Upper lobe of left lung (tissue), 4 donors: ENCODE data around the gene USF2.

Experiments used
- CTCF ChIP-seq, 6 experiments: fragments of 450-650 bp in 4 of 6; fragments of 200-600 bp in 2 of 6; sonication (generic) in 2 of 6; IDR thresholded peaks; one replicate each; pipeline ENCODE4 v1.5.1; 2016 to 2019; ENCODE audit warnings: antibody characterized with exemption in 6 of 6
- EP300 ChIP-seq, 4 donors: sonication (generic); formaldehyde crosslinking; IDR thresholded peaks; one replicate each; pipeline ENCODE4 v1.5.1; 2017; ENCODE audit warnings: antibody characterized with exemption in 4 of 4, control low read depth in 2 of 4
- POLR2A ChIP-seq, 4 donors: fragments of 450-650 bp; IDR thresholded peaks; one replicate each; pipeline ENCODE4 v1.5.1; 2016 to 2017; ENCODE audit warnings: antibody characterized with exemption in 4 of 4, mild to moderate bottlenecking in 2 of 4

- TF ChIP-seq EP300 (IDR thresholded peaks at IDR 0.05) (no peak), POLR2A (IDR thresholded peaks at IDR 0.05) (no peak), CTCF (IDR thresholded peaks at IDR 0.05) (no peak)
Observed at GRCh38 chr19:35288906-35289305, 20.1 kb downstream of the USF2 start.
